NT2/D1 (cell line): ENCODE measurements around the gene AFP.
"Not testable (repeated sequence)": the region's sequence is repeated elsewhere in the genome, so short reads cannot be mapped to it uniquely, and the experiment has no call there.

Source experiments
- DNase-seq: peaks from one replicate; pipeline ENCODE4 v3.0.0-alpha.2; 2011; ENCODE audit warnings: low read depth, low spot score
- H3K27me3 ChIP-seq: 2 replicates; pipeline ENCODE4 v1.6.0; 2011; ENCODE audit warnings: mild to moderate bottlenecking; ENCODE audit not compliant: insufficient read length, insufficient read depth
- H3K36me3 ChIP-seq: 2 replicates; pipeline ENCODE4 v1.6.1; 2011; ENCODE audit warnings: mild to moderate bottlenecking, low read length, mixed read lengths; ENCODE audit not compliant: insufficient read depth, insufficient read length
- H3K4me1 ChIP-seq: 2 replicates; pipeline ENCODE4 v1.5.1; 2011; ENCODE audit not compliant: insufficient read depth, insufficient read length
- H3K4me3 ChIP-seq: 2 replicates; pipeline ENCODE4 v1.5.1; 2011; ENCODE audit warnings: low read depth; ENCODE audit not compliant: insufficient read length
- H3K9ac ChIP-seq: 2 replicates; pipeline ENCODE4 v1.6.0; 2011; ENCODE audit warnings: low read depth; ENCODE audit not compliant: insufficient read length
- H3K9me3 ChIP-seq: 2 replicates; pipeline ENCODE4 v1.5.1; 2011; ENCODE audit warnings: mild to moderate bottlenecking, low read length; ENCODE audit not compliant: insufficient read depth
- SUZ12 ChIP-seq: IDR thresholded peaks from 2 replicates; pipeline ENCODE4 v1.6.1; 2011; ENCODE audit not compliant: insufficient read length, insufficient read depth; ENCODE audit errors: extremely low read depth
- YY1 ChIP-seq: IDR thresholded peaks from 2 replicates; pipeline ENCODE4 v1.6.1; 2011; ENCODE audit not compliant: insufficient read length, insufficient read depth
- ZNF274 ChIP-seq: IDR thresholded peaks from 2 replicates; pipeline ENCODE4 v1.6.1; 2011; ENCODE audit warnings: mild to moderate bottlenecking, low read depth, low read length

The AFP gene

GRCh38 chr4:73435984-73436383 lies at the start of gene AFP:
TSS of gene AFP (plus strand) at chr4:73436221. CDS start at chr4:73436263, 42 bp downstream.
- H3K4me1 ChIP-seq = no peaks in the 10 kb centered on the region
- DNase-seq = no peak

GRCh38 chr4:73387552-73387951 lies 48.5 kb upstream of the AFP start:
- DNase-seq = no peak
- Histone ChIP-seq H3K4me1 (no peaks in the 10 kb centered on the region), H3K27me3 (no peaks in the 10 kb centered on the region), H3K9ac (no peak overlapping the region), H3K36me3 (no peaks in the 10 kb centered on the region), H3K4me3 (no peak overlapping the region), H3K9me3 (no peaks in the 10 kb centered on the region)
- TF ChIP-seq YY1 = no peak
- no peak for TF ChIP-seq ZNF274
- TF ChIP-seq SUZ12 = no peak

More at GRCh38 chr4:73435984-73436383, at the start of gene AFP:
- H3K9ac ChIP-seq = no peak within 1 kb of the TSS
- TF ChIP-seq ZNF274 (no peak), SUZ12 (no peak), YY1 (no peak)
- H3K4me3 ChIP-seq = no peak within 1 kb of the TSS
- no peaks in the 10 kb centered on the region for H3K36me3 ChIP-seq
- H3K9me3 ChIP-seq = no peaks in the 10 kb centered on the region
- H3K27me3 ChIP-seq = no peaks in the 10 kb centered on the region

GRCh38 chr4:73388887-73389286 lies 47.1 kb upstream of the AFP start:
- no peak overlapping the region for H3K9ac ChIP-seq
- no peak overlapping the region for H3K4me3 ChIP-seq
- H3K36me3 ChIP-seq = no peaks in the 10 kb centered on the region
- no peak for DNase-seq
- H3K4me1 ChIP-seq = no peaks in the 10 kb centered on the region
- H3K27me3 ChIP-seq = no peaks in the 10 kb centered on the region
- H3K9me3 ChIP-seq = no peaks in the 10 kb centered on the region
- TF ChIP-seq ZNF274 = no peak
- TF ChIP-seq YY1 = no peak
- TF ChIP-seq SUZ12 = no peak

- not testable (repeated sequence) for H3K9ac ChIP-seq, H3K9me3 ChIP-seq, H3K4me3 ChIP-seq, DNase-seq, H3K27me3 ChIP-seq, H3K4me1 ChIP-seq, H3K36me3 ChIP-seq
Measured at GRCh38 chr4:73389663-73390062, 46.4 kb upstream of the AFP start.

- TF ChIP-seq SUZ12 = no peak
- TF ChIP-seq ZNF274 = no peak
- TF ChIP-seq YY1 = no peak
- H3K9ac ChIP-seq = no peak overlapping the region
- no peak overlapping the region for H3K4me3 ChIP-seq
- H3K9me3 ChIP-seq = no peaks in the 10 kb centered on the region
- H3K27me3 ChIP-seq = no peaks in the 10 kb centered on the region
- no peaks in the 10 kb centered on the region for H3K4me1 ChIP-seq
- DNase-seq = no peak
- no peaks in the 10 kb centered on the region for H3K36me3 ChIP-seq
Measured at GRCh38 chr4:73391774-73392173, 44.2 kb upstream of the AFP start.

DNA sequence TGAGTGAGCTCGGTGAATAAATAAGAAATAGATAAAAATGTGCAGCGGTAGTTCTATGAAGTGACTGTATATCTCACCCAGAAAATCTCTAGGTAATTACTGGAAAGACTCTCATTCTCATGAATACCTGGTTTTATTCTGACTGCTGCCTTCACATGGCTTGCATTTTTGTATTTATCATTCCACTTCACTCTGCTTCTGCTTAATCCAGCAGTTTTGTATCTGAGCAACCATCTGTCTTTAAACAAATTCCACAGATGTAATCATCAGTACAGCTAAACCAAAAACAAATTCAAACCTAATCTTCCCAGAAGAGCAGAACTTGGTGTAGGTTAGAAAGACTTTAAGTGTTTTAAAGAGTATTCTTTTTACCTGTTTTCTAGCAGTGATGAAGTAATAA lies 43.1 kb upstream of the AFP start:
- H3K27me3 ChIP-seq = no peaks in the 10 kb centered on the region
- H3K36me3 ChIP-seq = no peaks in the 10 kb centered on the region
- no peak for TF ChIP-seq YY1
- TF ChIP-seq SUZ12 = no peak
- no peak for TF ChIP-seq ZNF274
- no peak overlapping the region for H3K9ac ChIP-seq
- no peaks in the 10 kb centered on the region for H3K9me3 ChIP-seq
- no peak overlapping the region for H3K4me3 ChIP-seq
- H3K4me1 ChIP-seq = no peaks in the 10 kb centered on the region
- no peak for DNase-seq

- Histone ChIP-seq H3K9ac (no peak overlapping the region), H3K4me1 (no peaks in the 10 kb centered on the region), H3K4me3 (no peak overlapping the region), H3K9me3 (no peaks in the 10 kb centered on the region), H3K36me3 (no peaks in the 10 kb centered on the region), H3K27me3 (no peaks in the 10 kb centered on the region)
- DNase-seq = no peak
- TF ChIP-seq SUZ12 (no peak), YY1 (no peak), ZNF274 (no peak)
Measured at GRCh38 chr4:73396304-73396703, 39.7 kb upstream of the AFP start.
